ENCODE measurements around the gene GNAS. TPM values are rescaled to one million over a fixed set of nuclear protein-coding genes. Genes with fewer than 3 reads are reported as not detected.
"Not testable (repeated sequence)": the region's sequence is repeated elsewhere in the genome, so short reads cannot be mapped to it uniquely, and the experiment has no call there.

Gene GNAS
- total and polyA plus RNA-seq, 9 of the 15 experiments (the other 6 are each of a cell fraction or from before 2014, with no cell fraction given) = 128 to 648 (median 266) TPM

DNA sequence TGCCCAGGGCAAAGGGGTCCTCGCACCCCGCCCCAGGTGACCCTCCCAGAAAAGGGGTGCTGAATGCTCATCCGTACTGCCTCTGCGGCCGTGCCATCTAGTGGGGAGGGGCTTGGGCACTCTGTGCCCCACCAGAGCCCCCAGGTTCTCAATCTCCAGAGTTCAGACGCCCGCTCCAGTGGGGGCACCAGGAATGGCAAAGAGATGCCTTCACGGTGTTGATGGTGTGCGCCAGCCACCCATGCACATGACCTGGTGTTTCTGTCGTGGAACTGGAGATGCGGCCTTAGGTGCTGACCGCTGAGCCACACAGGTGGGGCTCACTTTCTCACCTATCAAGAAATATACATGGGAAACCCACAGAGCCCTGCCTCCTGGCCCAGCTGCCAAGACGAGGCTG, 32.6 kb upstream of the GNAS start (continued):
- TF ChIP-seq, protein P1, sequence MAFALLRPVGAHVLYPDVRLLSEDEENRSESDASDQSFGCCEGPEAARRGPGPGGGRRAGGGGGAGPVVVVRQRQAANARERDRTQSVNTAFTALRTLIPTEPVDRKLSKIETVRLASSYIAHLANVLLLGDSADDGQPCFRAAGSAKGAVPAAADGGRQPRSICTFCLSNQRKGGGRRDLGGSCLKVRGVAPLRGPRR (CRISPR knock-in tag; IDR thresholded peaks at IDR 0.05) = no peak
- TF ChIP-seq FOXP1 (CRISPR knock-in tag; IDR thresholded peaks at IDR 0.05) (no peak), ZNF184 (CRISPR knock-in tag; IDR thresholded peaks at IDR 0.05) (no peak), HIVEP1 (CRISPR knock-in tag; IDR thresholded peaks at IDR 0.05) (no peak), POLR2B (IDR thresholded peaks at IDR 0.05; ENCODE audit: low read depth, partially characterized antibody) (no peak)

DNA sequence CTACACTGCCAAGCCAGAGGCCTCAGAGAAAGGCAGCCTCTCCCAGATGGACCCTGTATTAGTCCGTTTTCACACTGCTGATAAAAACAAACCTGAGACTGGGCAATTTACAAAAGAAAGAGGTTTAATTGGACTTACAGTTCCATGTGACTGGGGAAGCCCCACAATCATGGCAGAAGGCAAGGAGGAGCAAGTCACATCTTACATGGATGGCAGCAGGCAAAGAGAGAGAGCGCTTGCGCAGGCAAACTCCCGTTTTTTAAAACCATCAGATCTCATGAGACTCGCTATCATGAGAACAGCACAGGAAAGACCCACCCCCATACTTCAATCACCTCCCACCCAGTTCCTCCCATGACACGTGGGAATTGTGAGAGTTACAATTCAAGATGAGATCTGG, 32.0 kb upstream of the GNAS start:
- H3K4me2 ChIP-seq (ENCODE audit: insufficient read depth, low read length); intact Hi-C loops (cut with micrococcal nuclease); H3K79me2 ChIP-seq (ENCODE audit: control insufficient read depth, insufficient read depth, low read length); H3K9me1 ChIP-seq (ENCODE audit: control insufficient read depth, insufficient read depth, low read length); H3K4me1 ChIP-seq (replicated peaks in 1 of 2; ENCODE audit: control insufficient read depth in 2 of 2, insufficient read depth in 2 of 2, low read length in 2 of 2); H3K36me3 ChIP-seq (ENCODE audit: control insufficient read depth, insufficient read depth, low read length); H3K27ac ChIP-seq (ENCODE audit: extremely low read depth, low read depth, low read length); H2AFZ ChIP-seq (ENCODE audit: low read depth, low read length); FAIRE-seq; H3K9ac ChIP-seq (ENCODE audit: insufficient read depth in 1 of 2, low read depth in 2 of 2, low read length in 2 of 2); H3K9me3 ChIP-seq (replicated peaks; ENCODE audit: control insufficient read depth, insufficient read depth, low read depth, low read length); DNase-seq (ENCODE audit: extremely low read depth in 1 of 4, low spot score in 3 of 4); CTCF ChIA-PET (ENCODE audit: low intra/inter-chr PET ratio); ATAC-seq; BruUV-seq (replicated peaks); H4K20me1 ChIP-seq (replicated peaks; ENCODE audit: control insufficient read depth, insufficient read depth, low read length); H3K4me3 ChIP-seq: not testable (repeated sequence)
- H3K27me3 ChIP-seq (ENCODE audit: control insufficient read depth in 2 of 2, insufficient read depth in 2 of 2, low read length in 2 of 2) = peaks cover 2 to 67% of the 10 kb centered on the region in 2 experiments; a peak in 4 of 5 replicates
- in situ Hi-C loops (cut with MboI) = loop anchor here (10.0 to 25.0 kb wide), 2 partner anchors 346 to 583 kb away; partner anchors contain the start of gene ANKRD60
- WGBS (ENCODE audit: insufficient coverage, low coverage, missing lambda C conversion rate) = 14% methylated on average over 6 of the region's 6 CpGs
- POLR2A ChIA-PET = interaction anchor here (0.6 kb wide), 1 partner anchor 60 kb away, joined by 3 read pairs; no protein-coding TSS in a partner anchor
- TF ChIP-seq ZNF431 (CRISPR knock-in tag; IDR thresholded peaks at IDR 0.05) = peak; percentile 90
- peak; percentile 27 to 35; a peak in 2 of 4 replicates for TF ChIP-seq NRF1 (conservative IDR thresholded peaks at IDR 0.05 in 1 of 2, IDR thresholded peaks at IDR 0.05 in 1 of 2)
